ENCODE data around the gene DSCAM. TPM values are rescaled to one million over a fixed set of nuclear protein-coding genes. Genes with fewer than 3 reads are reported as not detected.

Gene DSCAM
- total RNA-seq, 1 donor: not detected

DNA sequence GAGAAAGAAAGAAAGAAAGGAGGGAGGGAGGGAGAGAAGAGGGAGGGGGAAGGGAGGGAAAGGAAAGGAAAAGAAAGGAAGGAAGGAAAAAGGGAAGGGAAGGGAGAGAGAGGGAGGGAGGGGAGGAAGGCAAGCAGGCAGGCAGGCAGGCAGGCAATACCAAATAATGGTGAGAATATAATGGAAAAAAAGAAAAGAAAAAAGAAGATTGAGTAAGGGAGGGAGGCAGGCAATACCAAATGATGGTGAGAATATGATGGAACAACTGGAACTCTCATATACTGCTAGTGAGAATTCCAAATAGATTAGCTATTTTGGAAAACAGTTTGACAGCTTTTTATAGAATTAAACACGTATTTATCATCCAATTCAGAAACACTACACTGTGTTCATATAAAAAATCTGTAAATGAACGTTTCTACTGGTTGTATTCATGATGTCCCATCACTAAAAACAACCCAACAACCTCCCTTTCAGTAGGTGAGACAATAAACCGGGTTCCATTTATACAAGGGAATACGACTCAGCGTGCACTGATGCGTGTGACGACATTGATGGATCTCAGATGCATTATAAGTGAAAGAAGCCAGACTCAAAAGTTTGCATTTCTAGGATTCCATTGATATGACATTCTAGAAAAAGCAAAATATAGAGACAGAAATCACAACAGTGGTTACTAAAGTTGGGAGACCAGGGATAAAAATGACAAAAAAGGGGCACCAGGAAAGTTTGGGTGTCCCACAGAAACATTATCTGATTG lies 226.4 kb downstream of the DSCAM start:
- TF ChIP-seq, protein P1, sequence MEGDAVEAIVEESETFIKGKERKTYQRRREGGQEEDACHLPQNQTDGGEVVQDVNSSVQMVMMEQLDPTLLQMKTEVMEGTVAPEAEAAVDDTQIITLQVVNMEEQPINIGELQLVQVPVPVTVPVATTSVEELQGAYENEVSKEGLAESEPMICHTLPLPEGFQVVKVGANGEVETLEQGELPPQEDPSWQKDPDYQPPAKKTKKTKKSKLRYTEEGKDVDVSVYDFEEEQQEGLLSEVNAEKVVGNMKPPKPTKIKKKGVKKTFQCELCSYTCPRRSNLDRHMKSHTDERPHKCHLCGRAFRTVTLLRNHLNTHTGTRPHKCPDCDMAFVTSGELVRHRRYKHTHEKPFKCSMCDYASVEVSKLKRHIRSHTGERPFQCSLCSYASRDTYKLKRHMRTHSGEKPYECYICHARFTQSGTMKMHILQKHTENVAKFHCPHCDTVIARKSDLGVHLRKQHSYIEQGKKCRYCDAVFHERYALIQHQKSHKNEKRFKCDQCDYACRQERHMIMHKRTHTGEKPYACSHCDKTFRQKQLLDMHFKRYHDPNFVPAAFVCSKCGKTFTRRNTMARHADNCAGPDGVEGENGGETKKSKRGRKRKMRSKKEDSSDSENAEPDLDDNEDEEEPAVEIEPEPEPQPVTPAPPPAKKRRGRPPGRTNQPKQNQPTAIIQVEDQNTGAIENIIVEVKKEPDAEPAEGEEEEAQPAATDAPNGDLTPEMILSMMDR (IDR thresholded peaks at IDR 0.05; ENCODE audit: insufficient read depth, low read depth, low read length): no peak
- no peak overlapping the region for H3K4me3 ChIP-seq (ENCODE audit: low read depth, low read length)
- DNase-seq (ENCODE audit: low read depth): no peak

DNA sequence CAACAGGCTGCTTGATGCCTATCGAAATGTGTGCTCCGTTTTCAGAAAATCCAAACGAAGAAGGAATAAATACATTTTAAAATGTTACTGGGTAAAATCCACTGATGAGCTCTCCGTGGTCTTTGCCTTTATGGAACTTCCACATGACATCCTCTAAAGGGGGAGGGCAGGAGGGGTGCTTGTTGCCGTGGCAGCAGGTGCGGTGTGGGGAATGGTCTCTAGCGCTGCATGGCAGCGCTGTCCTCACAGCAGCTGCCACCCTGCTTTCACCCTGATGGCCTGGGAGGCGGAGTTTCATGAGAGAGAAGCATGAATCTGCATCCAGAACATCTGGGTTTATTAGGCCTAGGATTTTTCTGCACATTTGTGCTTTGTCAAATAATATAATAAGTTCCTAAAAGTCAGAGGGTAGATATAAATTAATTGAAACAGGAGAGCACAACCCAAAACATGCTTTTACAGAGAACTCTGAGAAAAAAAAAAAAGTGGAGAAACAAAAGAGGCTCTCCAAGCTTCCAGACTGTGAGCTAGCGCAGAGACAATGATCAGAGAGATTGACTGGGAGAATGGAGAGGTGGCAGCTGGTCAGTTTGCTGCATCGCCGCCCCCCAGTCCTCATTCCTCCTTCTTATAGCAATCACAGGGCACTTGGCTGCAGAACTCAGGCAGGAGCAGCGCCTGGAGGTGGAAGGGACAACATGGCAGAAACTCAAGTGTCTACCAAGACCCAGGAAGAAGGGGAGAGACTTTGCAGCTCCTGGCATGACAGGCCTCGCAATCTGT lies 228.6 kb downstream of the DSCAM start:
- TF ChIP-seq, protein P1 (IDR thresholded peaks at IDR 0.05; ENCODE audit: insufficient read depth, low read depth, low read length): no peak
- no peak overlapping the region for H3K4me3 ChIP-seq (ENCODE audit: low read depth, low read length)
- no peak for DNase-seq (ENCODE audit: low read depth)

DNA sequence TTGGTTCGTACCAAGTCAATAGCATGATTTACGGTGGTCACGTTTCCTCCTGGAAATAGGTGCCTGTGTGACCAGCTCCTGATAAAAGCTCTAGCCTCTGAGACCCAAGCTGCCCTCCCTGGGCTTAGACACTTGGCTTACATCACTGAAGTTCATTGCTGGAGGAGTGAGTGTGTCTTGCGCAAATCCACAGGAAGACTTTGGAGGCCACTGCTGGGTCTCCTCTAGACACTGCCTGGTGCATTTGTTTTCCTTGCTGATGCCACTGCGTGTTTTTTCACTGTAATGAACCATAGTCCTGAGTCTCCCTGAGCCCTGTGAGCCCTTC lies 230.6 kb downstream of the DSCAM start:
- no peak overlapping the region for H3K4me3 ChIP-seq (ENCODE audit: low read depth, low read length)
- TF ChIP-seq, protein P1 (IDR thresholded peaks at IDR 0.05; ENCODE audit: insufficient read depth, low read depth, low read length): no peak
- no peak for DNase-seq (ENCODE audit: low read depth)

DNA sequence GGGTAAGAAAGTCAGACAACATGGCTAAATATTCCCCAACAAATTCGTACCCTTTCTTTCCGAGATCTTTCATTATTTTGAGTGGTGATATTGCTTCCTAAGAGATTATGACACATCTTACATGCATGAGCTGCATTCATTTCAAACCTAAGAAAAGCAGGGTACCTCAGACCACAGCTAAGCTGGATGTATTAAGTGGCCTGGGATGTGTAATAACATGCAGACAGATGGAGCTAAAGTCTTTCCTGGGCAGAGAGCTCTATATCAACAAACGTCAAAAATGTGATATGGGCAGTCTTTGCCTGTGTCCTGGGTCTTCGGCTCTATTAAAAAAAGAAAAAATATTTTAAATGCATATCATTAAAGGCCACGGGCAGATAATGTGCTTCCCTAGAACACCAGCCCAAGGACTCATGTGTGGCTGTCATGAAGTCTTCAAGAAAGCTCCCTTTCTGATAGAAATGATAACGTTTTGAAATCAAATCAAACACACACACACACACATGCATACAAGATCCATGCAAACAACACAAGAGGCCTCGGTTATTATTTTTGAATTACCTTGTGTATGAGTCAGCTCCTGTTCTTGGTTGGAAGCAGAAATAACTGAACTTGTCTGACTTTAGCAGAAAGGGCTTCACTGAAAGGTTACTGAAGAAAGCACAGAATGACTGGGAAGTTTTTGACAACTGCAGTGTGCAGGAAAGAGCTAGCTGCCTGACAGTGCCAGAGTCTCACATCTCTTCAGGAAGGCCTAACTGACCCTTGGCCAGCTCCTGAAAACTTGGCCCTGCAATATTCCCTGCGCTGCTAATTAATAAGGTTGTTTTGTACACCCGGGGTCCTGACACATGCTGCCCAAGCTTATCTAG lies 231.2 kb downstream of the DSCAM start:
- DNase-seq (ENCODE audit: low read depth): no peak
- H3K4me3 ChIP-seq (ENCODE audit: low read depth, low read length): no peak overlapping the region
- TF ChIP-seq, protein P1 (IDR thresholded peaks at IDR 0.05; ENCODE audit: insufficient read depth, low read depth, low read length): no peak

DNA sequence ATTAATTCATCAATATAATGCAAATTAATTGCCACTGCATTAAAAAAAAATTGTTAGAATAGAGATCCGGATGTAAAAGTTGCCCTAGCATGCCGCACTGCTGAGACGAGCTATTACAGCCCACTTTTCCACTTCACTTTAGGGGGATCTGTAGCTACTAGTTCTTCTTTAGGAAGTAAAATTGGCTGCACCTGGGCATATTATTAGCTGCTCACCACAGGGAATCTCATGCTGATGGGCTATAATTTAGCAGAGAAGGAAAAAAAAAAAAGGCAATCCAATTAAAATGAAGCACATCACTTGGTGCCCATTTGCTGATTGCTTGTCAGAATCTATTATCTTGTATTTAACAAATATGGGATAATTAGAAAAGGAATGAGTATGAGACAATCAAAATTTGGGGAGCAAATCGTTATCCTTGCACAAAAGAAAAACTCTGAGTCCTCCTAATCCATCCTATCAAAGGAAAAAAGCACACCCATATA lies 233.4 kb downstream of the DSCAM start:
- TF ChIP-seq, protein P1 (IDR thresholded peaks at IDR 0.05; ENCODE audit: insufficient read depth, low read depth, low read length): no peak

DNA sequence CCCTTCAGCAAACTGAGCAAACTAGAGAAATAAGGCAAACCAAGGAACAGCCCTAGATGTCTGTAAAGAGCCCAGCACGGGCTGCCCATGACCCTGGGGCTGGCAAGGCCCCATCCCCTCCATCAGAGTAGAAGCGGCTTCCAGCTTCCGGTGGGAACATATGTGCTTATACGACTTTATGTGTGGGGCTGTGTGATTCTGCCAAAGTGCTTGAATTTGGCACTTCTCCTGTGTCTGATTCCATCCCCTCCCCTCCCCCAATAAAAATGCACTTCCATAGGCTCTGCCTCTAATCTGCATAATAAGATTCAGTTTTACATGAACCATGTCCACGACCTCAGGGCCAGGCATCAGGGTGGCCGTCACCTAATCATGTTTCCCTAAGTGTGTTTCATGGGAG lies 236.6 kb downstream of the DSCAM start:
- TF ChIP-seq, protein P1 (IDR thresholded peaks at IDR 0.05; ENCODE audit: insufficient read depth, low read depth, low read length): no peak
- no peak for DNase-seq (ENCODE audit: low read depth)
- H3K4me3 ChIP-seq (ENCODE audit: low read depth, low read length): no peak overlapping the region

More for the DNA sequence above, 233.4 kb downstream of the DSCAM start:
- DNase-seq (ENCODE audit: low read depth): no peak
- no peak overlapping the region for H3K4me3 ChIP-seq (ENCODE audit: low read depth, low read length)
